NOMO-1 treated with DMSO at 0.1 percent for 48 hours (cell line): ENCODE measurements around the gene SERINC5.
"Not testable (repeated sequence)": the region's sequence is repeated elsewhere in the genome, so short reads cannot be mapped to it uniquely, and the experiment has no call there.

Experiments used
- DNase-seq: peaks from one replicate; lab custom pipeline; 2025; ENCODE audit not compliant: unreplicated experiment; lab: John Stamatoyannopoulos, UW

SERINC5 gene

GRCh38 chr5:80255811-80256712 lies at the start of gene SERINC5:
Gene SERINC5, minus strand, starts transcription at chr5:80256048. Its CDS starts 126 bp downstream, at chr5:80255922.
- peak; percentile 71 for DNase-seq

GRCh38 chr5:80302636-80303035 lies 46.8 kb upstream of the SERINC5 start:
- no peak for DNase-seq

DNA sequence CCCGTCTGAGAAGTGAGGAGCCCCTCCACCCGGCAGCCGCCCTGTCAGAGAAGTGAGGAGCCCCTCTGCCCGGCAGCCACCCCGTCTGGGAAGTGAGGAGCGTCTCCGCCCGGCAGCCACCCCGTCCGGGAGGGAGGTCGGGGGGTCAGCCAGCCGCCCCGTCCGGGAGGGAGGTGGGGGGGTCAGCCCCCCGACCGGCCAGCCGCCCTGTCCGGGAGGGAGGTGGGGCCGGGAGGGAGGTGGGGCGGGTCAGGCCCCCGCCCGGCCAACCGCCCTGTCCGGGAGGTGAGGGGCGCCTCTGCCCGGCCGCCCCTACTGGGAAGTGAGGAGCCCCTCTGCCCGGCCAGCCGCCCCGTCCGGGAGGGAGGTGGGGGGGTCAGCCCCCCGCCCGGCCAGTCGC lies 45.5 kb upstream of the SERINC5 start:
- DNase-seq: not testable (repeated sequence)

GRCh38 chr5:80300796-80301195 lies 44.9 kb upstream of the SERINC5 start:
- DNase-seq: not testable (repeated sequence)

- DNase-seq: no peak
Observed at GRCh38 chr5:80300125-80300524, 44.3 kb upstream of the SERINC5 start.

DNA sequence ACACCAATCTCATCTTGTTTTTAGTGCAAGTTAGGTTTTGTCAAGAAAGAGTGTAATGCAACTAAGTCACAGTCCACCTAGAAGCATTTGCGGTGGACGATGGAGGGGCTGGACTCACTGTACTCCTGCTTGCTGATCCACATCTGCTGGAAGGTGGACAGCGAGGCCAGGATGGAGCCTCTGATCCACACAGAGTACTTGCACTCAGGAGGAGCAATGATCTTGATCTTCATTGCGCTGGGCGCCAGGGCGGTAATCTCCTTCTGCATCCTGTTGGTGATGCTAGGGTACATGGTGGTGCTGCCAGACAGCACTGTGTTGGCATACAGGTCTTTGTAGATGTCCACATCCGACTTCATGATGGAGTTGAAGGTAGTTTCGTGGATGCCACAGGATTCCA lies 43.8 kb upstream of the SERINC5 start:
- no peak for DNase-seq

DNA sequence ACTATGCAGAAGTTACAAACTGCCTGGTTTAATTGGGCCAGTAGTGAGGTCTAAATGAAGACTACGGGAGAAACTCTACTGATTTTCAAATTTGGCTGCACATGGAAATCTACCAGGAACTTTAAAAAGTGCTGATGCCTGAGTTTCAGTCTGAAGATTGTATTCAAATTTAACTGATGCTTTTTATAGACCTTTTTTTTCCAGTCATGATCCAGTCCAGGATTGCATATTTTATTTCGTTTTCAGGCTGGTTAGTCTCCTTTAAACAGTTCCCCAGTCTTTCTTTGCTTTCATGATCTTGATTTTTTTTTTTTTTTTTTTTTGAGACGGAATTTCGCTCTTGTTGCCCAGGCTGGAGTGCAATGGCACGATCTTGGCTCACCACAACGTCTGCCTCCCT lies 40.3 kb upstream of the SERINC5 start:
- DNase-seq: no peak

DNA sequence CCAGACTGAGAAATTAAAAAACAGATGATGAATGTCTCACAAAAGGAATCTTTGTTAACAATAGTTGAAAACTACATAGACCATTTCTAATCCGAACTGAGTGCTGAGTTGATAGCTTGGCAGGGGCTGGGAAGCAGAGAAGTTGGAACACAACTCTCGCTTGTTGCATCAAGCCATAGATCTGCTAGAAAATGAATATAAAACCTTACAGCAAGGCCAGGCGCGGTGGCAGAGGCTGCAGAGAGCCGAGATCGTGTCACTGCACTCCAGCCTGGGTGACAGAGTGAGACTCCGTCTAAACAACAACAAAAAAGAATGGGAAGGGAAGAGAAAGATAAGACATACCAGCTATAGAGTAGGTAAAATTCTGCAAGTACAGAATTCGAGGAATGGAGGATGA lies 35.9 kb upstream of the SERINC5 start:
- DNase-seq: no peak

DNA sequence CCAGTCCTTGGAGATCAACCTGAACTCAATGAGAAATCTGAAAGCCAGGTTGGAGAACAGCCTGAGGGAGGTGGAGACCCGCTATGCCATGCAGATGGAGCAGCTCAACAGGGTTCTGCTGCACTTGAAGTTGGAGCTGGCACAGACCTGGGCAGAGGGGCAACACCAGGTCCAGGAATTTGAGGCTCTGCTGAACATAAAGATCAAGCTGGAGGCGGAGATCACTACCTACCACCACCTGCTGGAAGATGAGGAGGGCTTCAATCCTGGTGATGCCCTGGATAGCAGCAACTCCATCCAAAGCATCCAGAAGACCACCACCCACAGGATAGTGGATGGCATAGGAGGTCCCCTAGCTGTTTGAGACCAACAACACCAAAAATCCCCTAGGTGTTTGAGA lies 33.5 kb upstream of the SERINC5 start:
- no peak for DNase-seq

- DNase-seq: no peak
Observed at GRCh38 chr5:80288177-80288576, 32.3 kb upstream of the SERINC5 start.

DNA sequence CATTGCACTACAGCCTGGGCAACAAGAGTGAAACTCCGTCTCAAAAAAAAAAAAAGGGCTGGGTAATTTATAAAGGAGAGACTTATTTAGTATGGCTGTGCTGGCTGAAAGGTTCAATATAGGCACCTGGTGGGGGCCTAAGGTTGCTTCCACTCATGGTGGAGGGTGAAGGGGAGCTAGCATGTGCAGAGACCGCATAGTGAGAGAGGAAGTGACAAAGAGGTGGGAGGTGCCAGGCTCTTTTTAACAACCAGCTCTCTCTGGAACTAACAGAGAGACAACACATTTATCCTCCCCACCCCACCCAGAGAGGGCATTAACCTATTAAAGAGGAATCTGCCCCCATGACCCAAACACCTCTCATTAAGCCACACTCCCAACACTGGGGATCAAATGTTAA lies 28.9 kb upstream of the SERINC5 start:
- no peak for DNase-seq

DNA sequence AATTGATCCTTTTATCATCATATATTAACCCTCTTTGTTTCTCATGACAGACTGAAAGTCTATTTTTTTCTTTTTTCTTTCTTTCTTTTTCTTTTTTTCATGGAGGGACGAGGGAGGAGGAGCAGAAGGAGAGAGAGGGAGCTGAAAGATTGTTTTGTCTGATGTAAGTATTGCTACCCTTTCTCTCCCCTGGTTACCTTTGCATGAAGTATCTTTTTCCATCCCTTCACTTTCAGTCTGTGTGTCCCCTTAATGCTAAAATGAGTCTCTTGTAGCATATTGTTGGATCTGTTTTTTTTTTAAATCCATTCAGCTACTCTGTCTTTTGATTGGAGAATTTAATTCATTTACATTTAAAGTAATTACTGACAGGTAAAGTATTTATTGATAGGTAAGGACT lies 27.5 kb upstream of the SERINC5 start:
- DNase-seq: no peak

DNA sequence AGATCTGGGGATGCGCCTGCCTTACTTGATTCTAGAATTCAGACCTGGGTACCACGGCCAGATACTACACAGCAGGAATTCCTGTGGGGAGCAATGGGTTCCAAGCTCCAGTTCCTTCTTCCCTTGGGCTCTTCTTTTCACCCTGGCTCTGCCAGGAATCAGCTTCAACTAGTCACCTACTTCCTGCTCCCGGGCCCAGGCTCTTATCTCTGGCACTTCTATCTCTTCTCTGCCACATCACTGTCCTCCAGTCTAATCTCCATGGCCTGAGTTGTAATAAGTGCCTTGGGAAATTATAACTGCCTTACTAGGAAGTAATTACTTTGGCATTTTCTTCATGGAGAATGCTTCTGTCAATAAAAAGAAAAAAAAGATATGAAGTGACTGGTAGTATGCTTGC lies 26.2 kb upstream of the SERINC5 start:
- no peak for DNase-seq

GRCh38 chr5:80277191-80277590 lies 21.3 kb upstream of the SERINC5 start:
- DNase-seq: no peak

GRCh38 chr5:80276186-80276585 lies 20.3 kb upstream of the SERINC5 start:
- DNase-seq: no peak

DNA sequence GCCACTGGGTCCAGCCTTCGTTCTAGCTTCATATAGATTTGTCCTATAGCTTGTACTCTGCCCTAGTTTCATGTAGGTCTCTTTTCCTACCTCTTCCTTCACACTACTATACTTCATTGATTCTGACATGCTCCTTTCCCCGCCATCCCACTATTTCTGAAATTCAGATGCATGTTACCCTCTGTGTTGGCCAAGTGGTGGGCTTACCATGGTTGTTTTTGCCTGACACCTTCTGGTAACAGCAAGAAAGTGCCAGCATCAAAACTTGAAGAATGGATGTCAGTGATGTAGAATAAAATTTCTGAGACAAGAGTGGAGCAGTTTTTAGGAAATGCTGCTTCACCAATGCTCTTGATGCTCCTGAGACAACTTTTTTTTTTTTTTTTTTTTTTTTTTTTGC lies 19.5 kb upstream of the SERINC5 start:
- peak; percentile 27 for DNase-seq

DNA sequence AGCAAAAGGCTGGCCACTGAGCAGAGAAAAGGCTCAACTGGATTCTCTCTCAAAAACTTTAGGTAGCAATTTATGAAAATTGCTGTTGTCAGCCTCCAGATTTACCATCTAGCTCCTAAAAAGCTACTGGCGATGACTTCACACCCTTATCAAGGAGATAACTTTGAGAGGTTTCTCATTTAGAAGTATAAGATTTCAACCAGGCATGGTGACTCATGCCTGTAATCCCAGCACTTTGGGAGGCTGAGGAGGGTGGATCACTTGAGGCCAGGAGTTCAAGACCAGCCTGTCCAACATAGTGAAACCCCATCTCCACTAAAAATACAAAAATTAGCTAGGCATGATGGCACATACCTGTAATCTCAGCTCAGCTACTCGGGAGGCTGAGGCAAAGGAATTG lies 14.7 kb upstream of the SERINC5 start:
- not testable (repeated sequence) for DNase-seq

- no peak for DNase-seq
Observed at GRCh38 chr5:80269991-80270438, 14.2 kb upstream of the SERINC5 start.

- DNase-seq: no peak
Observed at GRCh38 chr5:80268916-80269315, 13.1 kb upstream of the SERINC5 start.

GRCh38 chr5:80266566-80266965 lies 10.7 kb upstream of the SERINC5 start:
- DNase-seq: no peak

GRCh38 chr5:80260461-80260860 lies 4.6 kb upstream of the SERINC5 start:
- DNase-seq: no peak

- DNase-seq: no peak
Observed at GRCh38 chr5:80259511-80260203, 3.8 kb upstream of the SERINC5 start.
